ENCODE data around the gene MEN1. TPM values are rescaled to one million over a fixed set of nuclear protein-coding genes. Genes with fewer than 3 reads are reported as not detected.

The MEN1 gene
- total RNA-seq, 4 donors from 2014 or later = 26.9 to 46.6 (median 36.1) TPM

GRCh38 chr11:64754124-64754918 is 56.0 kb downstream of the MEN1 start:
- 93% methylated on average over 13 of the region's 26 CpGs for WGBS
- Histone ChIP-seq H3K4me1 (peaks cover 4% of the 10 kb centered on the region), H3K27me3 (no peaks in the 10 kb centered on the region), H3K9me3 (no peaks in the 10 kb centered on the region), H3K4me3 (no peak overlapping the region), H3K27ac (no peak overlapping the region), H3K36me3 (no peaks in the 10 kb centered on the region)
- TF ChIP-seq EP300 (IDR thresholded peaks at IDR 0.05) (no peak), POLR2A (IDR thresholded peaks at IDR 0.05) (no peak), POLR2AphosphoS5 (IDR thresholded peaks at IDR 0.05) (no peak), CTCF (IDR thresholded peaks at IDR 0.05) (no peak)
- no peak for DNase-seq (ENCODE audit: low spot score in 2 of 2)

Other genes with a start within 250 kb of the MEN1 start
- not detected for gene SLC22A12, start 219.3 kb downstream of the MEN1 start, total RNA-seq
- under 1 TPM in 3 of 4 donors, not detected in 1; 0.21 to 0.72 (median 0.64) TPM for gene NRXN2, start 87.4 kb downstream of the MEN1 start, total RNA-seq
- gene RASGRP2, start 66.4 kb downstream of the MEN1 start, total RNA-seq = 1 to 10 TPM in 2 of 4 donors, under 1 TPM in 2; 0.64 to 7.6 (median 3.9) TPM
- gene PYGM, start 50.6 kb downstream of the MEN1 start, total RNA-seq = 1 to 10 TPM; 1.1 to 2.7 (median 1.2) TPM
- gene SF1, start 32.0 kb downstream of the MEN1 start, total RNA-seq = 100 to 1,000 TPM; 270 to 559 (median 373) TPM
- 10 to 100 TPM; 13.6 to 20.4 (median 15.3) TPM for gene MAP4K2, start 7.3 kb downstream of the MEN1 start, total RNA-seq
- gene CDC42BPG, start 34.1 kb upstream of the MEN1 start, total RNA-seq = 10 to 100 TPM; 42.2 to 64.9 (median 61.1) TPM
- gene EHD1, start 68.1 kb upstream of the MEN1 start, total RNA-seq = 10 to 100 TPM; 47.8 to 85.4 (median 76.8) TPM
- 10 to 100 TPM; 69.5 to 82.2 (median 76.0) TPM for gene ATG2A, start 106.7 kb upstream of the MEN1 start, total RNA-seq
- 10 to 100 TPM; 20.1 to 38.3 (median 27.3) TPM for gene PPP2R5B, start 114.1 kb upstream of the MEN1 start, total RNA-seq
- not detected for gene GPHA2, start 125.3 kb upstream of the MEN1 start, total RNA-seq
- gene MAJIN, start 161.6 kb upstream of the MEN1 start, total RNA-seq = not detected
- under 1 TPM in 2 of 4 donors, not detected in 2; 0.30 to 0.38 TPM for gene BATF2, start 186.4 kb upstream of the MEN1 start, total RNA-seq
- gene ARL2, start 203.6 kb upstream of the MEN1 start, total RNA-seq = 10 to 100 TPM; 67.8 to 91.3 (median 87.8) TPM
- gene SNX15, start 216.9 kb upstream of the MEN1 start, total RNA-seq = 10 to 100 TPM; 12.1 to 30.9 (median 24.2) TPM
- 10 to 100 TPM in 3 of 4 donors, 1 to 10 TPM in 1; 8.7 to 16.5 (median 12.4) TPM for gene SAC3D1, start 230.7 kb upstream of the MEN1 start, total RNA-seq
- 1 to 10 TPM; 2.7 to 8.3 (median 5.1) TPM for gene NAALADL1, start 248.0 kb upstream of the MEN1 start, total RNA-seq